HepG2 (cell line): ENCODE results near the gene SEC14L1. TPM values are rescaled to one million over a fixed set of nuclear protein-coding genes. Genes with fewer than 3 reads are reported as not detected.
A peak's percentile ranks its signal among the peaks of the same experiment; 100 is the strongest.

Experiments used
- ATM ChIP-seq: fragments of 450-650 bp; IDR thresholded peaks from 2 replicates; pipeline ENCODE4 v1.7.1; 2017; ENCODE audit warnings: mild to moderate bottlenecking, borderline replicate concordance
- FOXA1 ChIP-seq, 2 experiments: fragments of 450-650 bp in 1 of 2; sonication (generic) in 1 of 2; formaldehyde crosslinking in 1 of 2; IDR thresholded peaks; 2 replicates each; pipeline versions ENCODE4 v1.4.0 to v1.6.1; 2016 to 2020; ENCODE audit warnings: missing genetic modification reagents in 1 of 2
- HOXA3 ChIP-seq: sonication (generic); formaldehyde crosslinking; IDR thresholded peaks from 2 replicates; pipeline ENCODE4 v1.5.0; 2020; ENCODE audit warnings: missing genetic modification reagents
- MED8 ChIP-seq: sonication (generic); formaldehyde crosslinking; IDR thresholded peaks from 2 replicates; pipeline ENCODE4 v1.8.1; 2023; ENCODE audit warnings: mild to moderate bottlenecking, missing genetic modification reagents; ENCODE audit not compliant: insufficient replicate concordance
- NFKBIZ ChIP-seq: IDR thresholded peaks from 2 replicates; pipeline ENCODE4 v1.6.1; 2018; ENCODE audit warnings: missing genetic modification reagents, missing compliant biosample characterization
- SP2 ChIP-seq: sonication (generic); formaldehyde crosslinking; IDR thresholded peaks from 2 replicates; pipeline ENCODE4 v1.5.1; 2020; ENCODE audit warnings: mild to moderate bottlenecking, missing genetic modification reagents
- ZNF350 ChIP-seq: sonication (generic); formaldehyde crosslinking; IDR thresholded peaks from 2 replicates; pipeline ENCODE4 v1.4.0; 2020; ENCODE audit warnings: mild to moderate bottlenecking, low read depth, missing genetic modification reagents, borderline replicate concordance
- ZNF766 ChIP-seq: sonication (generic); formaldehyde crosslinking; IDR thresholded peaks from 2 replicates; pipeline ENCODE4 v1.5.0; 2020; ENCODE audit warnings: missing genetic modification reagents, borderline replicate concordance
- ZNF83 ChIP-seq: sonication (generic); formaldehyde crosslinking; IDR thresholded peaks from 2 replicates; pipeline ENCODE4 v1.4.0; 2020; ENCODE audit warnings: missing genetic modification reagents, mild to moderate bottlenecking, borderline replicate concordance
- polyA plus RNA-seq, 8 experiments: library from polyadenylated mRNA; depleted of rRNA in 3 of 8; stranded (reverse) in 7 of 8; unstranded in 1 of 8; fragments of >200 nt; fragmentation: Illumina TruSeq in 4 of 8; extraction: Trizol in 4 of 8; gene quantifications; 2 replicates each; pipeline versions ENCODE4 v1.2.1 to v1.2.3, GENCODE V29; 2011 to 2016; ENCODE audit warnings: low read depth in 4 of 8, missing spikeins in 1 of 8, mixed read lengths in 1 of 8; ENCODE audit not compliant: insufficient read depth in 1 of 8
- total RNA-seq, 5 experiments: library from RNA; depleted of rRNA; stranded (reverse); fragments of >200 nt; fragmentation: Illumina TruSeq; extraction: Trizol; gene quantifications; 2 replicates each; pipeline ENCODE4 v1.2.3, GENCODE V29; 2016; ENCODE audit warnings: low read depth in 1 of 5
- TF ChIP-seq, protein P1 (sequence below): sonication (generic); formaldehyde crosslinking; IDR thresholded peaks from 2 replicates; pipeline ENCODE4 v1.5.0; 2020; ENCODE audit warnings: missing genetic modification reagents
- TF ChIP-seq, protein P2 (sequence below): sonication (generic); formaldehyde crosslinking; IDR thresholded peaks from 2 replicates; pipeline ENCODE4 v1.5.0; 2020; ENCODE audit warnings: mild to moderate bottlenecking, missing genetic modification reagents, borderline replicate concordance
- TF ChIP-seq, protein P3 (sequence below): sonication (generic); formaldehyde crosslinking; IDR thresholded peaks from 2 replicates; pipeline ENCODE4 v1.4.0; 2020; ENCODE audit warnings: missing genetic modification reagents; ENCODE audit errors: not compliant biosample characterization
- TF ChIP-seq, protein P4 (sequence below): sonication (generic); formaldehyde crosslinking; conservative IDR thresholded peaks from 2 replicates; pipeline ENCODE4 v1.5.0; 2020; ENCODE audit warnings: missing genetic modification reagents
- TF ChIP-seq, protein P5 (sequence below): sonication (generic); formaldehyde crosslinking; IDR thresholded peaks from 2 replicates; pipeline ENCODE4 v1.4.0; 2020; ENCODE audit warnings: missing genetic modification reagents
- TF ChIP-seq, protein P6 (sequence below): sonication (generic); formaldehyde crosslinking; IDR thresholded peaks from 2 replicates; pipeline ENCODE4 v1.5.0; 2020; ENCODE audit warnings: missing genetic modification reagents

Gene SEC14L1
- total and polyA plus RNA-seq, 2 of the 13 experiments (the other 11 are each of a cell fraction or from before 2014, with no cell fraction given), result 26.3 to 43.9 TPM

DNA sequence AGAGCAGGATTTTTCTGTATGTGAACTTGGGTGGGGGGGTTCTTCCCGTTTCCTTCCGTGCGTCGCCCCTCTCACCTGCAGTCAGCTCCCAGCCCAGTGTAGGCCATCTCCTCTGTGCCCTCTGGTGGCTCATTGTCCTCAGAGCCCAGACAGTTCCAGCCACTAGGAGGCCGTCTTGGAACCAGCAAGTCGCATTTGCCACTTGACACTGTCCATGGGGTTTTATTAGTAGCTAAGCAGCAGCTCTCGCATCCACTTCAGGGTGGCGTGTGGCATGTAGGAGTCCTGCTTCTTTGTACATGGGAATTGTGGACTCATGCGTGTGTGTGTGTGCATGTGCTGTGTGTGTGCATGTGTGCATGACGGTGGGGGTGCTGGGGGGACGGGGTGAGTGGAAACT, 74.0 kb downstream of the SEC14L1 start (continued):
- no peak for TF ChIP-seq ZNF83
- no peak for TF ChIP-seq ZNF766
- TF ChIP-seq, protein P1, sequence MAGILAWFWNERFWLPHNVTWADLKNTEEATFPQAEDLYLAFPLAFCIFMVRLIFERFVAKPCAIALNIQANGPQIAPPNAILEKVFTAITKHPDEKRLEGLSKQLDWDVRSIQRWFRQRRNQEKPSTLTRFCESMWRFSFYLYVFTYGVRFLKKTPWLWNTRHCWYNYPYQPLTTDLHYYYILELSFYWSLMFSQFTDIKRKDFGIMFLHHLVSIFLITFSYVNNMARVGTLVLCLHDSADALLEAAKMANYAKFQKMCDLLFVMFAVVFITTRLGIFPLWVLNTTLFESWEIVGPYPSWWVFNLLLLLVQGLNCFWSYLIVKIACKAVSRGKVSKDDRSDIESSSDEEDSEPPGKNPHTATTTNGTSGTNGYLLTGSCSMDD, result no peak
- TF ChIP-seq, protein P2, sequence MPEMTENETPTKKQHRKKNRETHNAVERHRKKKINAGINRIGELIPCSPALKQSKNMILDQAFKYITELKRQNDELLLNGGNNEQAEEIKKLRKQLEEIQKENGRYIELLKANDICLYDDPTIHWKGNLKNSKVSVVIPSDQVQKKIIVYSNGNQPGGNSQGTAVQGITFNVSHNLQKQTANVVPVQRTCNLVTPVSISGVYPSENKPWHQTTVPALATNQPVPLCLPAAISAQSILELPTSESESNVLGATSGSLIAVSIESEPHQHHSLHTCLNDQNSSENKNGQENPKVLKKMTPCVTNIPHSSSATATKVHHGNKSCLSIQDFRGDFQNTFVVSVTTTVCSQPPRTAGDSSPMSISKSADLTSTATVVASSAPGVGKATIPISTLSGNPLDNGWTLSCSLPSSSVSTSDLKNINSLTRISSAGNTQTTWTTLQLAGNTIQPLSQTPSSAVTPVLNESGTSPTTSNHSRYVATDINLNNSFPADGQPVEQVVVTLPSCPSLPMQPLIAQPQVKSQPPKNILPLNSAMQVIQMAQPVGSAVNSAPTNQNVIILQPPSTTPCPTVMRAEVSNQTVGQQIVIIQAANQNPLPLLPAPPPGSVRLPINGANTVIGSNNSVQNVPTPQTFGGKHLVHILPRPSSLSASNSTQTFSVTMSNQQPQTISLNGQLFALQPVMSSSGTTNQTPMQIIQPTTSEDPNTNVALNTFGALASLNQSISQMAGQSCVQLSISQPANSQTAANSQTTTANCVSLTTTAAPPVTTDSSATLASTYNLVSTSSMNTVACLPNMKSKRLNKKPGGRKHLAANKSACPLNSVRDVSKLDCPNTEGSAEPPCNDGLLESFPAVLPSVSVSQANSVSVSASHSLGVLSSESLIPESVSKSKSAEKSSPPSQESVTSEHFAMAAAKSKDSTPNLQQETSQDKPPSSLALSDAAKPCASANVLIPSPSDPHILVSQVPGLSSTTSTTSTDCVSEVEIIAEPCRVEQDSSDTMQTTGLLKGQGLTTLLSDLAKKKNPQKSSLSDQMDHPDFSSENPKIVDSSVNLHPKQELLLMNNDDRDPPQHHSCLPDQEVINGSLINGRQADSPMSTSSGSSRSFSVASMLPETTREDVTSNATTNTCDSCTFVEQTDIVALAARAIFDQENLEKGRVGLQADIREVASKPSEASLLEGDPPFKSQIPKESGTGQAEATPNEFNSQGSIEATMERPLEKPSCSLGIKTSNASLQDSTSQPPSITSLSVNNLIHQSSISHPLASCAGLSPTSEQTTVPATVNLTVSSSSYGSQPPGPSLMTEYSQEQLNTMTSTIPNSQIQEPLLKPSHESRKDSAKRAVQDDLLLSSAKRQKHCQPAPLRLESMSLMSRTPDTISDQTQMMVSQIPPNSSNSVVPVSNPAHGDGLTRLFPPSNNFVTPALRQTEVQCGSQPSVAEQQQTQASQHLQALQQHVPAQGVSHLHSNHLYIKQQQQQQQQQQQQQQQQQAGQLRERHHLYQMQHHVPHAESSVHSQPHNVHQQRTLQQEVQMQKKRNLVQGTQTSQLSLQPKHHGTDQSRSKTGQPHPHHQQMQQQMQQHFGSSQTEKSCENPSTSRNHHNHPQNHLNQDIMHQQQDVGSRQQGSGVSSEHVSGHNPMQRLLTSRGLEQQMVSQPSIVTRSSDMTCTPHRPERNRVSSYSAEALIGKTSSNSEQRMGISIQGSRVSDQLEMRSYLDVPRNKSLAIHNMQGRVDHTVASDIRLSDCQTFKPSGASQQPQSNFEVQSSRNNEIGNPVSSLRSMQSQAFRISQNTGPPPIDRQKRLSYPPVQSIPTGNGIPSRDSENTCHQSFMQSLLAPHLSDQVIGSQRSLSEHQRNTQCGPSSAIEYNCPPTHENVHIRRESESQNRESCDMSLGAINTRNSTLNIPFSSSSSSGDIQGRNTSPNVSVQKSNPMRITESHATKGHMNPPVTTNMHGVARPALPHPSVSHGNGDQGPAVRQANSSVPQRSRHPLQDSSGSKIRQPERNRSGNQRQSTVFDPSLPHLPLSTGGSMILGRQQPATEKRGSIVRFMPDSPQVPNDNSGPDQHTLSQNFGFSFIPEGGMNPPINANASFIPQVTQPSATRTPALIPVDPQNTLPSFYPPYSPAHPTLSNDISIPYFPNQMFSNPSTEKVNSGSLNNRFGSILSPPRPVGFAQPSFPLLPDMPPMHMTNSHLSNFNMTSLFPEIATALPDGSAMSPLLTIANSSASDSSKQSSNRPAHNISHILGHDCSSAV, result no peak
- TF ChIP-seq, protein P3, sequence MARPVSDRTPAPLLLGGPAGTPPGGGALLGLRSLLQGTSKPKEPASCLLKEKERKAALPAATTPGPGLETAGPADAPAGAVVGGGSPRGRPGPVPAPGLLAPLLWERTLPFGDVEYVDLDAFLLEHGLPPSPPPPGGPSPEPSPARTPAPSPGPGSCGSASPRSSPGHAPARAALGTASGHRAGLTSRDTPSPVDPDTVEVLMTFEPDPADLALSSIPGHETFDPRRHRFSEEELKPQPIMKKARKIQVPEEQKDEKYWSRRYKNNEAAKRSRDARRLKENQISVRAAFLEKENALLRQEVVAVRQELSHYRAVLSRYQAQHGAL (CRISPR knock-in tag), result no peak
- TF ChIP-seq ATM, result no peak
- peak; percentile 39; the same call in 1 of the 2 replicates for TF ChIP-seq HOXA3 (CRISPR knock-in tag)
- TF ChIP-seq NFKBIZ (CRISPR knock-in tag), result no peak
- TF ChIP-seq, protein P4, sequence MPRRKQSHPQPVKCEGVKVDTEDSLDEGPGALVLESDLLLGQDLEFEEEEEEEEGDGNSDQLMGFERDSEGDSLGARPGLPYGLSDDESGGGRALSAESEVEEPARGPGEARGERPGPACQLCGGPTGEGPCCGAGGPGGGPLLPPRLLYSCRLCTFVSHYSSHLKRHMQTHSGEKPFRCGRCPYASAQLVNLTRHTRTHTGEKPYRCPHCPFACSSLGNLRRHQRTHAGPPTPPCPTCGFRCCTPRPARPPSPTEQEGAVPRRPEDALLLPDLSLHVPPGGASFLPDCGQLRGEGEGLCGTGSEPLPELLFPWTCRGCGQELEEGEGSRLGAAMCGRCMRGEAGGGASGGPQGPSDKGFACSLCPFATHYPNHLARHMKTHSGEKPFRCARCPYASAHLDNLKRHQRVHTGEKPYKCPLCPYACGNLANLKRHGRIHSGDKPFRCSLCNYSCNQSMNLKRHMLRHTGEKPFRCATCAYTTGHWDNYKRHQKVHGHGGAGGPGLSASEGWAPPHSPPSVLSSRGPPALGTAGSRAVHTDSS, result no peak
- no peak for TF ChIP-seq MED8 (CRISPR knock-in tag)
- no peak for TF ChIP-seq FOXA1 (IDR thresholded peaks at IDR 0.05)
- TF ChIP-seq FOXA1 (CRISPR knock-in tag; IDR thresholded peaks at IDR 0.05), result no peak
- TF ChIP-seq, protein P5, sequence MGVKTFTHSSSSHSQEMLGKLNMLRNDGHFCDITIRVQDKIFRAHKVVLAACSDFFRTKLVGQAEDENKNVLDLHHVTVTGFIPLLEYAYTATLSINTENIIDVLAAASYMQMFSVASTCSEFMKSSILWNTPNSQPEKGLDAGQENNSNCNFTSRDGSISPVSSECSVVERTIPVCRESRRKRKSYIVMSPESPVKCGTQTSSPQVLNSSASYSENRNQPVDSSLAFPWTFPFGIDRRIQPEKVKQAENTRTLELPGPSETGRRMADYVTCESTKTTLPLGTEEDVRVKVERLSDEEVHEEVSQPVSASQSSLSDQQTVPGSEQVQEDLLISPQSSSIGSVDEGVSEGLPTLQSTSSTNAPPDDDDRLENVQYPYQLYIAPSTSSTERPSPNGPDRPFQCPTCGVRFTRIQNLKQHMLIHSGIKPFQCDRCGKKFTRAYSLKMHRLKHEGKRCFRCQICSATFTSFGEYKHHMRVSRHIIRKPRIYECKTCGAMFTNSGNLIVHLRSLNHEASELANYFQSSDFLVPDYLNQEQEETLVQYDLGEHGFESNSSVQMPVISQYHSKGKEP, result no peak
- TF ChIP-seq, protein P6, sequence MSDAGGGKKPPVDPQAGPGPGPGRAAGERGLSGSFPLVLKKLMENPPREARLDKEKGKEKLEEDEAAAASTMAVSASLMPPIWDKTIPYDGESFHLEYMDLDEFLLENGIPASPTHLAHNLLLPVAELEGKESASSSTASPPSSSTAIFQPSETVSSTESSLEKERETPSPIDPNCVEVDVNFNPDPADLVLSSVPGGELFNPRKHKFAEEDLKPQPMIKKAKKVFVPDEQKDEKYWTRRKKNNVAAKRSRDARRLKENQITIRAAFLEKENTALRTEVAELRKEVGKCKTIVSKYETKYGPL, result no peak
- no peak for TF ChIP-seq SP2
- 0 out of 2 replicates have a peak, but pooled peaks have one; percentile 56 for TF ChIP-seq ZNF350
